GM18951 (cell line): ENCODE measurements around the gene SLC23A2.
"Not testable (repeated sequence)": the region's sequence is repeated elsewhere in the genome, so short reads cannot be mapped to it uniquely, and the experiment has no call there.

Source experiments
- POLR2A ChIP-seq: IDR thresholded peaks from 4 replicates; pipeline ENCODE4 v1.6.1; 2011; ENCODE audit warnings: mild to moderate bottlenecking; ENCODE audit not compliant: insufficient read length, insufficient read depth; ENCODE audit errors: extremely low read depth
- in situ Hi-C: fragments of 300-500 bp; cut with MboI; formaldehyde crosslinking; loops from one replicate; pipeline ENCODE4 v1.12.0; 2022; ENCODE audit warnings: low sequenced_read_pairs, mixed read lengths, inconsistent platforms; ENCODE audit not compliant: unreplicated experiment

The SLC23A2 gene

GRCh38 chr20:4999788-5000187, 1.5 kb downstream of the SLC23A2 start:
- in situ Hi-C loops: no loop called here
- TF ChIP-seq POLR2A: no peak

- no peak for TF ChIP-seq POLR2A
- in situ Hi-C loops: no loop called here
Observed at GRCh38 chr20:4998160-4998651, 3.1 kb downstream of the SLC23A2 start.

- in situ Hi-C loops: no loop called here
- TF ChIP-seq POLR2A: no peak
Observed at GRCh38 chr20:4997222-4997621, 4.1 kb downstream of the SLC23A2 start.

GRCh38 chr20:4989570-4989969, 11.7 kb downstream of the SLC23A2 start:
- in situ Hi-C loops: no loop called here

GRCh38 chr20:4987130-4987529, 14.2 kb downstream of the SLC23A2 start:
- TF ChIP-seq POLR2A: no peak
- in situ Hi-C loops: no loop called here

More at GRCh38 chr20:4989570-4989969, 11.7 kb downstream of the SLC23A2 start:
- TF ChIP-seq POLR2A: no peak

DNA sequence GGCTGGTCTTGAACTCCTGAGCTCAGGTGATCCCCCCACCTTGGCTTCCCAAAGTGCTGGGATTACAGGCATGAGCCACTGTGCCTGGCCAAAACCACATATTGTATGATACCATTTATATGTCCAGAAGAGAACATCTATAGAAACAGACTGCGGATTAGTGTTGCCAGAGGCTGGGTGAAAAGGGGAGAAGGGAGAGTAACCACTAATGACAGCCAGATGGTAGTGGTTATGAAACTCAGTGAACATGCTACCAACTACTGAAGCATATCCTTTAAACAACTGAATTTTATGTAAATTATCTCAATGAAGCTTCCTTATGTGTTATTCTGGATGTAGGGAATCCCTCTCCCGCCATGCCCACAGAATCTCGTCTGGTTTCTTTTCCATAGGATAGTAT, 15.7 kb downstream of the SLC23A2 start:
- TF ChIP-seq POLR2A: no peak
- in situ Hi-C loops: no loop called here

DNA sequence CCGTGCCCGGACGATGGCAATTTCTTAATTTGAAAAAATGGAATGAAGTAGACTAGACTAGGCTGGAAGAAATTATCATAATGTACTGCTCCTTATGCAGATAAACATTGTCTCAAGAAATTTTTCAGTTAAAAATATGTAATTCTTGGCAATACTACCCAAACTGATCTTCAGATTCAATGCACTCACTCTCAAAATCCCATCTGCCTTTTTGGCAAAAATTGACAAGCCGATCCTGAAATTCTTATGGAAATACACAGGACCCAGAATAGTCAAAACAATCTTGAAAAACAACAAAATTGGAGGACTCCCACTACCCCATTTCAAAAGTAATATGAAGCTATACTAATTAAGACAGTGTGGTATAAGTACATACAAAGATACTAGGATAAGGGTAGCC, 19.0 kb downstream of the SLC23A2 start:
- no peak for TF ChIP-seq POLR2A
- in situ Hi-C loops: no loop called here

GRCh38 chr20:4979841-4980410, 21.4 kb downstream of the SLC23A2 start:
- TF ChIP-seq POLR2A: no peak
- in situ Hi-C loops: no loop called here

GRCh38 chr20:4978050-4978918, 23.0 kb downstream of the SLC23A2 start:
- TF ChIP-seq POLR2A: no peak
- in situ Hi-C loops: no loop called here

DNA sequence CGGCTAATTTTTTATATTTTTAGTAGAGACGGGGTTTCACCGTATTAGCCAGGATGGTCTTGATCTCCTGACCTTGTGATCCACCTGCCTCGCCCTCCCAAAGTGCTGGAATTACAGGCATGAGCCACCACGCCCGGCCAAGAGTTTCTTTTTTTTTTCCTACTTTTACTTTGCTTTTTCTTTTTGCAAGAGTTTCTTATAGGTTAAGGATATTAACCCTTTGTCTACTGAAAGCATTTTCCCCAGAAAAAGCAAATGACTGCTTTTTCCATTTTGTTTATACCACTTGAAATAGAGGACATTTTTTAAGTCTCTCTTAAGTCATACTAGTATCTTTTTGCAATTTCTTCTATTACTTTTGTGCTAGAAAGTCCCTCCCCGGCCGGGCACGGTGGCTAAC, 25.3 kb downstream of the SLC23A2 start:
- in situ Hi-C loops: not testable (repeated sequence)

DNA sequence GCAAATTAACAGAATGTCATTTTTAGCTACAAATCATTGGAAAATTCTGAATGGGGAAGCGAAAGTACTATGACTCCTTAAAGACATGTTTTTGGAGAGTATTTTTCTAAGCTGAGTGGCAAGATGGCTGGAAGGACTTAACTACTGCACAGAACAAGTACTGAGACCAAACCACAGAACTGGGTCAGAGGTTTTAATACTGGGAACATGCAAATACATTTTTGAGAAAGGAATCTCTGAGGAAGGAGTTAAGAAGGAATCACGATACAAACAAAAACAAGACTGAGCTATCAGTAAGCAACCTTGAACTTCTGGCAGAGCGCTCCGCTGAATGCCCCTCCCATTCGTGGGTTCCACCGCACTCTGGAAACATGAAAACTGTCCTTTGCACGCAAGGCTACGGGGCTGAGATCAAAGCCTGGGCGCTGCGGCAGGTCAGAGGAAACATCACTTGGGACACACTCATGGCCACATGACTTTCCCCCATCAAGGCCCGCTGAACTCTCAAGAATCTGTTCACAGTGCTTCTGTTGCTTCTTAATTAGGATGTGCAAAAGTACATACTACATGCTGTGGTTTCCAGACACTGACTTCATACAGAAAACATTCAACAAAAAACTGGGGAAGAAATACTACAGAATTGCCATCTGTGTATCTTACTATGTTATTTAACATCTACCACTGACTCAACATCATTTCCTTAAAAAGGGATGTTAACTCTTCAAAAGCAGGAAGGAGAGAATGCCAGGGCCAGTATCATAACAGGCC, 27.8 kb downstream of the SLC23A2 start:
- in situ Hi-C loops: loop anchor here (25.0 kb wide), 1 partner anchor 361 kb away; no protein-coding TSS in a partner anchor
- TF ChIP-seq POLR2A: no peak

GRCh38 chr20:4972506-4973251, 28.6 kb downstream of the SLC23A2 start:
- in situ Hi-C loops: loop anchor here (25.0 kb wide), 1 partner anchor 360 kb away; no protein-coding TSS in a partner anchor
- TF ChIP-seq POLR2A: no peak

DNA sequence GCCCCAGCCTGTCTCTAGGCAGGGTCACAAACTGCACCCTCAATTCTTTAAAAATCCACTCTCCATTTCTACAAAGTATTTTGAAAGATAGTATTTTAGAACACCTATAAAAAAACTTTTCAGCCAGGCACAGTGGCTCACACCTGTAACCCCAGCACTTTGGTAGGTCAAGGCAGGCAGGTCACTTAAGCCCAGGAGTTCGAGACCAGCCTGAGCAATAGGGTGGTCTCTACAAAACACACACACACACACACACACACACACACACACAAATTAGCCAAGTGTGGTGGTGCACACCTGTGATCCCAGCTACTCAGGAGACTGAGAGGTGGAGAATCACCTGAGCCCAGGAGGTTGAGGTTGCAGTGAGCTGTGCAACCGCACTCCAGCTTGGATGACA, 30.2 kb downstream of the SLC23A2 start:
- TF ChIP-seq POLR2A: no peak
- in situ Hi-C loops: loop anchor here (25.0 kb wide), 1 partner anchor 359 kb away; no protein-coding TSS in a partner anchor
